Measurements from ENCODE around the gene PLCL1.

PLCL1 gene

DNA sequence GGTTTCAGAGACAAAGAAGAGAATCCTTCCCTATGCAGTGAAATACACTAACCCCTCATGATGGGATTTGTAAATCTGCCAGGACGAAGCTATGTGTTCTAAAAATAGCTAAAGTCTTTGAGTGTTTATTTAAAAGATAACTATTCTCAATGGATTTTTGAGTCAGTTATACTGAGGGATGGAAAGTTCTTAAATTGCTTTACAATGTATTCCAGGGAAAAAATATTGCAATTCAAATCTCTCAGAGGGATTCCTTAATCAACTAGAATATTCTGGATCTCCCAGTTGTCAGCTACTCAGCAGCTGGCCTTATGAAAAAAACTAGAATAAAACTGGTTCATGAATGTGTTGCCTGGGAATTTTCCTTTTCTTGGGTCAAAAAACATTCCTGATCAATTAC is 312.4 kb downstream of the PLCL1 start:
- no peak for DNase-seq (ENCODE audit: low read depth in 2 of 2)

DNA sequence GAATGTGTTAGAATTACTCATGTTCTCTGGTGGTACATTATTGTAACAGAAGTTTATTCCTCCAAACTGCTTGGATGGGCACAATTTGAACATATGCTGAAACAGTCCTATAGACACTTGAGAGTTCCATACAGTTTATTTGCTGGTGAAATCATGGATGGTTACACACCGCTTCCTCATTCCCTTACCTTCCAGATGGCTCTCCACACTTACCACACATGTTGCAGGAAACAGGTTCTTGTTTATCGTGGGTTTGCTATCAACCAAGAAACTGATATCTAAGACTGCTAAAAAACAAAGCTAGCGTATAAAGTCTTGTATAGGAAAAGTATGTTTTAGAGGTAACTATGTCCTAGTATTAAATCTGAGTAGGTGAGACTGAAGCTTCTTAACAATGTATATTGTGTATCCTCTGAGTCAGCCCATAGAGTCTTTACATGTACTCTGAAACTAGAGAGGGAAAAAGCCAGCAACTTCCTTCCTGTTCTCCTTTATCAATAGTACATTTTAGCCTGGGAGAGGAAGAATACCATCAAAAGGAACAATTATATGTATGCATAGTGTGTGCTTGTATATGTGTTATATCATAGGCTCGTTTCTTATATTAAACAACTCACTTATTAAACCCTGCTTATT is 313.1 kb downstream of the PLCL1 start:
- no peak for DNase-seq (ENCODE audit: low read depth in 2 of 2)

DNA sequence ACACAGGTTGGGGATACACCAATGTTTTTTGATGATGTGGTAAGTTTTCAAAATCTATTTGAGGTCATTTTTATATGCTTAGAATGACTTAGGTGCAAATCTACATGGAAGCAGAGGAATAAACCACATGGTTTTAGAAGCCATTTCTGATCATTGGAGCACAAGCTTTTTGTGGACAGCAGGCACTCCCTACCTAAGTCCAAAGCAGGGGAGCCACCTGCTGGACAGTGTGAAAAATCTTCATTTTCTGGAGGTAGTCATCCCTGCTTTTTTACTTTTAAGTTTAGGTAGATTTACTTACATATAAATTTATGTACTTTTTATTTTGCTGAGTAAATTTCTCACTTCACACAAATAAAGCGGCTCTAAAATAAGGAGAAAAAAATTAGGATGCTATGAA is 323.2 kb downstream of the PLCL1 start:
- DNase-seq (ENCODE audit: low read depth in 2 of 2): peak; percentile 8 to 36

DNA sequence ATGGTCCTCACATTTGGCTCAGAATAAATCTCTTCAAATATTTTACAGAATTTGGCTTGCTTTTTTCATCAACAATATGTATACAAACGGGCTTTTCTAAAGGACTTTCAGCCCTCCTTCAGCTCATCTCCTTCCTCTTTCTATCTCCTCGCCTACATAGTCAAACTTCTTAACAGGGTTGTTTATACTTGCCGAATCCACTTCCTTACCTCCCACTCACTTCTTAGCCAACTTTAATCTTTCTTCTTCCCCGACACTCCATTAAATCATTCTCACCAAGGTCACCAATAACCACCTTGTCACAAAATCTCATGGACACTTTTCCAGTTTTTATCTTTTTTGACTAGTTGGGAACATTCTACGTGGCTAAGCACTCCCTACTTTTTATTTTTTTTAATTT is 325.2 kb downstream of the PLCL1 start:
- no peak for DNase-seq (ENCODE audit: low read depth in 2 of 2)

DNA sequence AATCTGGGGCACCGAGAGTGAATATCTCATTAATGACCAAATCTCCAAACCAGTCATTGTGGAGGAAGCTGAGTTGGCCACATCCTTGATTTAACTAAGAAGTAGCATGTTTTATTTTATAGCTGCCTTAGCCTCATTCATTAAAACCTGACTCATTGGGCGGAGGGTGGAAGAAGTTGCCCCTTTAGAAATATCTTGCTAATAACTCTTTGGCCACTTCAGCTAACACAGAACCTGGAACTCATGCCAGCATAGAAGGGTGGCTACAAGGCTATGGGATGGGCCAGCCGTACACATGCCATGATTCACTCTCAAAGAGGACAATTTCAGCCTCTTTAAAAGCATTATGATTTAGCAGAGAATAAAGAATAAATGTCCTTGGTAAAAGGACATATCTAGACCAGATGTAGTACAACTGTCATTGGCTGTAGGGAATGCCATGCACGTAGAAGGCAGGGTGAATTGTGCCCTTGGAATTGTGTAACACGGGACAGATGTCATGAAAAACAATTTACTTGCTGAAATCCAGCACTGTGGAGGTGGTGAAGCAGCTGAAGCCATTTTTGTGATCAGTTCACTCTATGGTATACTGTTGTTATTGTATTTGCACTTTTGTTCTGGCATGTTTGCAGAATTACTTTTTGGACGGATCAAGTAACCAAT is 330.0 kb downstream of the PLCL1 start:
- no peak for DNase-seq (ENCODE audit: low read depth in 2 of 2)

DNA sequence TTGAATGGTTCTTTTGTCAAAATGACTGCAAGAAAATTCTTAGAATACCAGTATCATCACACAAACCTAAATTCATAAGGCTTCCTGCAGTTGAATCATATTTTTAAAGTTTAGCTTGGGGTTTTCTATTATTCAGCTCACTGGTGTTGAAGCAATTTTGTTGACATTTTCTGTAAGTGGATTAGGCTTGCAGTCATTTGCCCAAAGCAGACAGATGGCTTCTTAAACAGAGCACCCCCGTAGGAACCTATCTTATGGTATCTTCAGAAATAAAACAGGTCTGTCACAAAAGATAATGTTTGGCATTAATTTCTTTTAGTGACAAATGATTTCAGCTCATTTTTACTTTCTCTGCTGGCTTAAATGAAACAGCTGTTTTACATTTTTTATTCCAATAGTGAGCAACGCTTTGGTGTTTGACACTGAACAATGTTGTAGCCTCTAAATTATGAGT is 331.1 kb downstream of the PLCL1 start:
- DNase-seq (ENCODE audit: low read depth in 2 of 2): no peak

DNA sequence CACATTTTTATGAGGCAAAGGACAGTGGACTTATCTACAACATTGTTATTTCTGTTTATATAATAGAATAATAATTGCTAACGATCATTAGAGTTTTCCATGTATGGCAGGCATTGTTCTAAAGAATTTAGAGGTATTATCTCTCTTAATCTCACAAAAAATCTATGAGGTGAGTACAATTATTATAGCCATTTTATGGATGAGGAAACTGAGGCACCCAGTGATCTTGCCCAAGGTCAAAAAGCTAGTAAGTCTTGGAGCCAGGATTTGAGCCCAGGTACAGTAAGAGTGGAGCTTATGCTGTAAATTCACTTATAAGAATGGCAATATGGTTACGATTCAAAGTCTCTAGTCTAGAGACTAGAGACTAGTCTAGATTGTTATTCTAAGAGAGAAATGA is 331.7 kb downstream of the PLCL1 start:
- no peak for DNase-seq (ENCODE audit: low read depth in 2 of 2)

DNA sequence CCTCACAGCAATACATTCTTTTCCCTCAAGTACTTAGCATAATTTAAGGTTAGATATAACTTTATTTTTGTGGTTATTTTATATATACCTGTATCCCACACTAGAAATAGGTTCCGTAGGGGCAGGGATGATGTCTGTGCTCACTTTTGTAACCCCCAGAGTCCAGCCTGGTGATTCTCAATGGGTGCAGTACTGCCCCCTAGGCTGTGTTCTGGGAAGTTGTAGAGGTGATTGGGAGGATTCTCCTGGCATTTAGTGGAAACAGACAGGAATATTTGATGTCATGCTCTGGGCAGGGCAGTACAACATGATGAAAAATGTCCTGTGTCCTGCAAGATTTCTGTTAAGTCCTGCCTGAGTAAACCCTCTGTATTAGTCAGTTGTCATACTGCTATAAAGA is 333.3 kb downstream of the PLCL1 start:
- no peak for DNase-seq (ENCODE audit: low read depth in 2 of 2)

DNA sequence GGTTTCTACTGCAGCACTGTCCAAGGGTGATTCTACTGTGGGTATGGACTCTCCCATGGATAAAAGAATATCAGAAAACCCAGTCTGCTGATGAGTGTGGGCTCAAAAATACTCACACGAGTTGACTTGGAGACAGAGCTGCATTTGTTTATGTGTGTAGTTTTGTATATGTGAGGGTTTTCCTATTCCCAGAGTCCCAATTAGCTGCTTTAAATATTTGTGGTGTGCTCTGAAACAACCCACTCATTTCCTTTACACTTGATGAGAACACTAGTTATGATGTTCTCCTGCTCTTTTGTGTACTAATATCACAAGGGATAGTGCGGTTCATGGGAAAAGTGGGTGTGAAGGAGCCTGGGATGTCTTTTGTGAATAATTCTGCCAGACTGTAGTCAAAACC is 337.3 kb downstream of the PLCL1 start:
- no peak for DNase-seq (ENCODE audit: low read depth in 2 of 2)

DNA sequence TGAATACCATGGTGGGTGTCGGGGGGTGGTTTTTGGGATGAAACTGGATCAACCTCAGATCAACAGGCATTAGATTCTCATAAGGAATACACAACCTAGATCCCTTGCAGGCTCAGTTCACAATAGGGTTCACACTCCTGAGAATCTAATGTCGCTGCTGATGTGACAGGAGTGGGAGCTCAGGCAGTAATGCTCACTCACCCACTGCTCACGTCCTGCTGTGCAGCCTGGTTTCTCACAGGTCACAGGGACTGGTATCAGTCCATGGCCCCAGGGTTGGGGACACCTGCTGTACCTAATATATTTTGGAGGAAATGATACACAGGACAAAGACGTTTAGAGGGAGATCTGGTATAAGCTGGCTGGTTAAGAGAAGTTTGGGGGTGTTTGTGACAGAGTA is 338.8 kb downstream of the PLCL1 start:
- no peak for DNase-seq (ENCODE audit: low read depth in 2 of 2)

DNA sequence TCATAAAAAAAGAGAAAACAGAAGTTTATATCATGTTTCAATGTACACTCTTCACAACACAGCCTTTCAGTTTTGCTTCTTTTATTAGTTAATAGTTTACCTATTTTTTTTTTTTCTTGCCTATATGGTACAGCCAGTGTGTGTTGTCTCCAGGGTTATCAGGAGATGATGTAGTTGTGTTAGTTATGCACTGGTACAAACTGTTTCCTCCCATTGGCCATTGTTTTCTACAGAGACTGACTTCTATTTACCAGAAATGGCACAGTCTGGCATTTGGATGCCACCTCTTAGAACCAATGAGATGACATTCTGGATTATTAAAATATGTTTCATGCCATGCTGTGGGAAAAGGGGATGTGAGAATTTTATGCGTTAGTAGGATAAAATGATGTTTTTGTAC is 339.4 kb downstream of the PLCL1 start:
- no peak for DNase-seq (ENCODE audit: low read depth in 2 of 2)

DNA sequence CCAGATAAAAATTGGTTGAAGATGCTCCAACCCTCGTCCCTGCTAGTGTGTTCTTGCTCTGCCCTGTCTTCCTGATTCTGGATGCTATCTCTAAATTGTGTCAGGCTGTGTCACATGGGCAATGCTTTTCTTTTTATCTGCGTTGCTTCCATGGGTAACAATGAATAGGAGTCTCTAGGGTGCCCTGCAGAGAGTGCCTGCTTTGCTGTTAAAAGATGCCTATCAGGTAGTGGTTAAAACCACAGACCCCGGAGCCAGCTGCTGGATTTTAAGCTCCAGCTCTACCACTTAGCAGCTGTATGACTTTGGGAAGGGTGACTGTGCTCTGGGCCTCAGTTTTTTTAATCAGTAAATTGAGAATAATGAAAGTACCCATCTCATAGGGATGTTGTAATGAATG is 340.3 kb downstream of the PLCL1 start:
- DNase-seq (ENCODE audit: low read depth in 2 of 2): no peak

DNA sequence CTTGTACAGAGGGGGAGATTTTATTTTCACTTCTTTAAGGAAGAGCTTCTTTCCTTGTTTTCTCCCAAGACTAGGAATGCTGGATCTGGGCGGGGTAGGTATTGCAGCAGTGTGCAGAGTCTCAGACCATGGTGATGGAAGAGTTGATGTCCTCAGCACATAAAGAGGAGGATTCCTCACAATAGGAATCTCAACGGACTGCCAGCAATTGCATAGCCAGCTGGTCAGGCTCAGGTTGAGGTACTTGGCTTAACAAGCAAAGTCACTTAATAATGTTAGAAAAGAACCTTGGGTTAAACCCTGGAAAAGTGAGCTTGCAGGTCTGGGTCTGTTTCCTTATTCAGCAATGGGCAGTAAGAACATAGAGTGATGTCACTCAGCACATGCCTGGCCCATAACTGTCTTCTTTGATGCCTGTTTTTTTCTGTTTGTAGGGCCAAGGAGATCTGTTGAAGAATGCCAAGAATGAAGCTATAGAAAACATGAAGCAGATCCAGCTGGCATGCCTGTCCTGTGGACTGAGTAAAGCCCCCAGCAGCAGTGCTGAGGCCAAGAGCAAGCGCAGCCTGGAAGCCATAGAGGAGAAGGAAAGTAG is 342.1 kb downstream of the PLCL1 start:
- no peak for DNase-seq (ENCODE audit: low read depth in 2 of 2)

DNA sequence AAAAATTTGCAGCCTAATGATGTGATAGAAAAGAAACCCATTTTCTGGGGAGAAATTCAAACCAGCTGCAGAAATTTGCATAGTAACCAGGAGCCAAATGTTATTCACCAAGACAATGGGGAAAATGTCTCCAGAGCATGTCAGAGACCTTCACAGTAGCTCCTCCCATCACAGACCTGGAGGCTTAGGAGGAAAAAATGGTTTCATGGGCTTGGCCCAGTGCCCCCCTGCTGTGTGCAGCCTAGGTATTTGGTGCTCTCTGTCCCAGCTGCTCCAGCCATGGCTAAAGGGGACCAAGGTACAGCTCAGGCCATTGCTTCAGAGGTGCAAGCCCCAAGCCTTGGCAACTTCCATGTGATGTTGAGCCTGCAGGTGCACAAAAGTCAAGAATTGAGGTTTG is 352.9 kb downstream of the PLCL1 start:
- no peak for DNase-seq (ENCODE audit: low read depth in 2 of 2)

DNA sequence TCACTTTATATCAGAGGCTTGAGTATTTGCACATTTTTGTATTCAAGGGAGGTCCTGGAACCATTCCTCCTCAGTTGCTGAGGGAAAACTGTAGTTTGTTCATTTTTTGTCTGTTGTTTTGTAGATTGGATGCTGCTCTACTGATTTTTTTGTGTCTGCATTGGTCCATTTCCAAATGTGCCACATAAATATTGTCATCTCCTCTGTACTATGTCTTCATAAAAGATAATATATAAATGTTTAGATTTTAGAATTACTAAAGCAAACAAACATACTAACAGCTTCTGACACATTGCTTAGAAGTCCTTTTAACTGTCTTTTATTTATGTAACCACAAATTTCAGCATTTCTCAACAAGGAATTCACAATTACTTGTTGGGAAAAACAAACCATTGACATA is 356.8 kb downstream of the PLCL1 start:
- DNase-seq (ENCODE audit: low read depth in 2 of 2): no peak

DNA sequence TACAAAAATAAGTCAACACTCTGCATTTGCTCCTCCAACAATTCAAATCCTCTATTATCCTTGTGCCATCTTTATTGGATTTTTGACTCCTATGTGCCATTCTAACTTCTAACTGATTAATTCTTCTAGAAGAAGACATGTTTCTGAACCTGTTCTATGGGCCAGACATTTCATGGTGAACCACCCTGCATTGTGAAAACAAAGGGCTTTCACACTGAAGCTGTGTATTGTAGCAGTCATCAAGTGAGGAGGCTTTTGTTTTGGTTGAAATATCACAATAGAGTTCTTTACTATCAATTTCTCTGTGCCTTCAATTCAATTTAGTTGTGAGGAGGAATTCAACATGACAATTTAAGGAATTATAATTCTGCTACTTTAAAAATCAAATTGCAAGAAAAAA is 357.9 kb downstream of the PLCL1 start:
- DNase-seq (ENCODE audit: low read depth in 2 of 2): no peak

DNA sequence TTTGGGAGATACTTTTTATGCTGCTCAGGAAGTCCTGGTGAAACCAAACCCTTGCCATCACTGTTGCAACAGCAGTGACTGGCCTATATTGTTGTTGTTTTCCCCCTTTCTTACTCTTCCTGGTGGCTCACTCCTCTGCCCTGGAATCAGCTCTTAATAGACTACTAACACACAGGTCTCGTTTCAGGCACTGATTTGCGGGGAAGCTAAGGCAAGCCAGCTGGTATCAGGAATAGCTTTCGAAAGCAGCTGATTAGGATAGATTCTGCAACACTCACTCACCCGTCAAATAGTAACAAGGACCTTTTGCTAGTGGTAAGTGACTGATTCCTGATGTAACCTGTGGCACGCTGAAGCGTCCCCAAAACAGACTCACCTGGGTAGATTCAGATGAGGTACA is 360.4 kb downstream of the PLCL1 start:
- no peak for DNase-seq (ENCODE audit: low read depth in 2 of 2)

DNA sequence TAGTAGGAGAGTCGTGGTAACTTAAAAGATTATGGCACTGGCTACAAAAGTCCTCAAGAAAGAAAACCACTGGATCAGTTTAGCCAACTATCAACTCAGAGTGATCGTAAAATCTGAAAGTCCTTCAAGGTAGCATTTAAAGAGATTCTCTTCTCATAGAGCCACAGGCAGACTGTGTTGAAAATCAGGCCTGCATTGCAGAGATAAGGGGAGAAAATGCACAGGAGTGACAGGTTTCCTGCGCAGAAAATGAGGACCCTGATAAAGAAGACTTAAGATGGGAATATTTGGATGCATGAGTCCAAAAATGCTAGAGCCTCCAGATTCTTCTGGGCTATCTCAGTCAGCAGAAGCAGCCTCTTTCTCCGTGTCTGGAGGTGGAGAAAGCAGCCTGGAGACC is 360.9 kb downstream of the PLCL1 start:
- DNase-seq (ENCODE audit: low read depth in 2 of 2): no peak

DNA sequence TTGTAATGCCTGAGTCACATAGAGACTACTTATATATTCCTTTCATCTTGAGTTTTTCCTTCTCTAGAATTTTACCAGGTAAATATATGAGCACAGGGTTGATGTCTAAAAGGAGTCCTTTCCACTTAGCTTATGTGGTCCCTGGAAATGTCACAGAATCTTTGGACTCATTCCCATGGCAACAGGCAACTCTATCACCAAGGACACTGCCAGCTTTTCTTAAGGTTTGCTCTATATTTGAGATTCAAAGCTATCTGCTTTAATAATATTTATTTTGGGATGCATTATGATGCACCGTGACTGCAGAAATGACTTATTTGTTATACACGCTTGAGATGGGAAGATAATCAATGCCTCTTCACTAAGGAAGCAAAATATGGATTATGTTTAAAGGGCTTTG is 363.0 kb downstream of the PLCL1 start:
- DNase-seq (ENCODE audit: low read depth in 2 of 2): no peak

DNA sequence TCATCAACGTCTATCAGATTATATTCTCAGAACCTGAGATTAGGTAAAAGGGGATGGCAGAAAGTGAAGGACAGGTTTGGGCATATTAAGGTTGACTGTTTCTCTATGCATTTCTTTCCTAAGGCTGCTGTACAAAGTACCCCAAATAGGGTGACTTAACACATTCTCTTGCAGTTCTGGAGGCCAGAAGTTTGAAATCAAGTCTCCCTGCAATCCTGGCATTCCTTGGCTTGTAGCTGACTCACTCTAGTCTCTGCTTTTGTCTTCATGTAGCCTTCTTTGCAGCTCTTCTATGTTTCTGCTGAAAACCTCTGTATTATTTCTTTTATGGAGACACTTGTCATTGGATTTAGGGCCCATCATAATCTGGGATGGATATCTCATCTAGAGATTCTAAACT is 364.3 kb downstream of the PLCL1 start:
- DNase-seq (ENCODE audit: low read depth in 2 of 2): no peak

DNA sequence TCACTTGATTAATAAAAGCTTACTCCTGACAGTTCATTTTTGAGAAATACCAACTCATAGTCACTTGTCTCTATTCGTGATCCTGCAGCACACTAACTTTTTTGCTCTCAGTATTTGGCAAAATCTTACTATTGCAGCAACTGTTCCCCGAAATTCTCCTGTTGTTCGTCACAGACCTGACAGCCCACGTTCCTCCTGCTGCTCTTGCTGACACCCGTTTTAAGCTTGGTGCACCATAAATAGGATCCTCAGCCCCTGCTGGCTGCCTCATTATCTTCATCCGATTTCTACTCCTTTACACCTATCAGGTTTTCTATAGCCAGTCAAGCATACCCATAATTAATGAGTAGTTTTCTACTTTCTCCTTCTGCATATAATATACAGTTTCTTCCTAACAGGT is 368.8 kb downstream of the PLCL1 start:
- DNase-seq (ENCODE audit: low read depth in 2 of 2): no peak

DNA sequence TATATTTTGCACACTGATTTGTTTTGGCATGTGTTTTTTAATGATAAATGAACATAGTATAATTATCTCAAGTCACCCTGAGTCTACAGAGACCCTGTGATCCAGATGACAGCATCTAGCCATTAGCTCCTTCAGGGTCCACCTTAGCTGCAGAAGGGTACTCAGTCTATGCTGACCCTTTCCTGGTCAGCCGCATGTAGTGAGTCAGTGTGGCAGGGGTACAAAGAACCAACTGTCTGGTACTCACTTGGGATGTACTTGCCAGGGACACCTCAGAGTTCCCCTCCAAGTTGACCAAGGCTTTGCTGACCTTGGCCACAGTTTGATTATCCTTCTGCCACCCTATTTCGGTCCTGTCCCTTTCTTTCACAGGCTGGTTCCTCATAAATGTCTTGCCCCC is 369.5 kb downstream of the PLCL1 start:
- DNase-seq (ENCODE audit: low read depth in 2 of 2): no peak

DNA sequence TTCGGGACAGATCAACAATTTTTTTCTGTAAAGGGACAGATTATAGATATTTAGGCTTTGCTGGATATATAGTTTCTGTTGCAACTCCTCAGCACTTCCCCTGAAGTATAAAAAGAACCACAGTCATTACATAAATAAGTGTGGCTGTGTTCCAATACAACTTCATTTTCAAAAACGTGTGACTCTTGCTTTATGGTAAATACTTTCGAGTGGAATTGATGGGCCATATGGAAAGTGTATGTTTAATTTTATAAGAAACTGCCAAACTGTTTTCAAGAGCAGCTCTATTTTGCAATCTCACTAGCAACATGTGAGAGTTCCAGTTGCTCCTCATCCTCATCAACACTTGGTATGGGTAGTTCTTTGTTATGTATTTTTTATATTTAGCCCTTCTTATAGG is 370.9 kb downstream of the PLCL1 start:
- no peak for DNase-seq (ENCODE audit: low read depth in 2 of 2)

DNA sequence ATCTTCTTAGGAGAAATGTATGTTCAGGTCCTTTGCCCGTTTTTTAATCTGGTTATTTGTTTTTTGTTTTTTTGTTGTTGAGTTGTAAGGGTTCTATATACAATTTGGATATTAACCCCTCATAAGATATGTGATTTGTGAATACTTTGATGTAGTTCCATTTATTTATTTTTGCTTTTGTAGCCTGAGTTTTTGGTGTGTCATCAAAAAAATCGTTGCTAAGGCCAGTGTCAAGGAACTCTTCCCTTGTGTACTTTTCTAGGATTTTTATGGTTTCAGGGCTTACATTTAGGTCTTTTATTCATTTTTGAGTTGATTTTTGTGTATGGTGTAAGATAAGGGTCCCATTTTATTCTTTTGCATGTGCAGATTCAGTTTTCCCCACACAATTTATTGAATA is 372.6 kb downstream of the PLCL1 start:
- no peak for DNase-seq (ENCODE audit: low read depth in 2 of 2)
